ENCODE data around the gene PRR30. TPM values are rescaled to one million over a fixed set of nuclear protein-coding genes. Genes with fewer than 3 reads are reported as not detected.

PRR30 gene
- total RNA-seq, 2 donors from 2014 or later = 1.1 TPM; not detected in 1

GRCh38 chr2:27095427-27095744, 43.8 kb downstream of the PRR30 start:
- TF ChIP-seq POLR2AphosphoS5 (IDR thresholded peaks at IDR 0.05) (no peak), CTCF (IDR thresholded peaks at IDR 0.05) (no peak), POLR2A (IDR thresholded peaks at IDR 0.05) (no peak)
- 96% methylated on average over 2 of the region's 2 CpGs for WGBS
- peaks cover 3% of the 10 kb centered on the region for H3K4me1 ChIP-seq (replicated peaks)
- no peak overlapping the region for H3K4me3 ChIP-seq
- no peak overlapping the region for H3K27ac ChIP-seq
- DNase-seq (ENCODE audit: low spot score) = no peak
- intact Hi-C loops (cut with DNase I) = loop anchor here (5.0 kb wide), 1 partner anchor 187 kb away; the partner anchor contains the start of gene TRIM54
- no peaks in the 10 kb centered on the region for H3K9me3 ChIP-seq
- no peaks in the 10 kb centered on the region for H3K36me3 ChIP-seq
- no peaks in the 10 kb centered on the region for H3K27me3 ChIP-seq (replicated peaks; ENCODE audit: insufficient read depth)

DNA sequence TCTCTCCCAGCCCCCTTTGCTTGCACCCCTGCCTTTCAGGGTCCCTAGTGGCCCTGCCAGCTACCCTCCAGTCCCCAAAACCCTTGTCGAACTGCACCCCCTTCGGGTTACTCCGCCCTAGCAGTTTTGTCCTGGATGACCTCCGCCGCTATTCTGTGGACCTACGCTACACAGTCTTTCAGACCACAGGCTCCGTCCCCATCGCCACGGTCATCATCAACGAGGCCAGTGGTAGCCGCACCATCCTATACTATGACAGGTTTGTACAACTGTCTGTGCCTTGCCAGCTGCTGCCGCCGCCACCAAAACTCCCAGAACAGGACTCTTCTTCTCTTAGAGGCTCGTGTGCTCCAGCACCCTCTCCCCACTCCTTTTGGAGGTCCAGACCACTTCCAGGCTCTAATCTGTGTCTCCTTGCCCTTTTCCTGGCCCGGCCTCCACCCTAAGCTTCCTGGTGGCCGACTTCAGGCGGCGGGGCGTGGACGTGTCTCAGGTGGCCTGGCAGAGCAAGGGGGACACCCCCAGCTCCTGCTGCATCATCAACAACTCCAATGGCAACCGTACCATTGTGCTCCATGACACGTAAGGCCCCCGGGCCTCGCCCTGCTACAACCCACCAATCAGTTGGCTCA, 44.7 kb downstream of the PRR30 start:
- intact Hi-C loops (cut with DNase I) = no loop called here
- Histone ChIP-seq H3K27me3 (replicated peaks; ENCODE audit: insufficient read depth) (no peaks in the 10 kb centered on the region), H3K9me3 (no peaks in the 10 kb centered on the region), H3K4me1 (replicated peaks) (peaks cover 3% of the 10 kb centered on the region), H3K36me3 (no peaks in the 10 kb centered on the region), H3K4me3 (no peak overlapping the region), H3K27ac (no peak overlapping the region)
- no peak for DNase-seq (ENCODE audit: low spot score)
- 91% methylated on average over 24 of the region's 24 CpGs for WGBS
- no peak for TF ChIP-seq CTCF (IDR thresholded peaks at IDR 0.05)
- no peak for TF ChIP-seq POLR2AphosphoS5 (IDR thresholded peaks at IDR 0.05)
- TF ChIP-seq POLR2A (IDR thresholded peaks at IDR 0.05) = no peak

GRCh38 chr2:27093430-27094352, 45.5 kb downstream of the PRR30 start:
- 88% methylated on average over 6 of the region's 6 CpGs for WGBS
- peaks cover 3% of the 10 kb centered on the region for H3K4me1 ChIP-seq (replicated peaks)
- no peaks in the 10 kb centered on the region for H3K27me3 ChIP-seq (replicated peaks; ENCODE audit: insufficient read depth)
- no peak for DNase-seq (ENCODE audit: low spot score)
- intact Hi-C loops (cut with DNase I) = no loop called here
- H3K4me3 ChIP-seq = no peak overlapping the region
- H3K9me3 ChIP-seq = no peaks in the 10 kb centered on the region
- no peak for TF ChIP-seq POLR2A (IDR thresholded peaks at IDR 0.05)
- no peak for TF ChIP-seq POLR2AphosphoS5 (IDR thresholded peaks at IDR 0.05)
- TF ChIP-seq CTCF (IDR thresholded peaks at IDR 0.05) = no peak
- no peaks in the 10 kb centered on the region for H3K36me3 ChIP-seq
- no peak overlapping the region for H3K27ac ChIP-seq

DNA sequence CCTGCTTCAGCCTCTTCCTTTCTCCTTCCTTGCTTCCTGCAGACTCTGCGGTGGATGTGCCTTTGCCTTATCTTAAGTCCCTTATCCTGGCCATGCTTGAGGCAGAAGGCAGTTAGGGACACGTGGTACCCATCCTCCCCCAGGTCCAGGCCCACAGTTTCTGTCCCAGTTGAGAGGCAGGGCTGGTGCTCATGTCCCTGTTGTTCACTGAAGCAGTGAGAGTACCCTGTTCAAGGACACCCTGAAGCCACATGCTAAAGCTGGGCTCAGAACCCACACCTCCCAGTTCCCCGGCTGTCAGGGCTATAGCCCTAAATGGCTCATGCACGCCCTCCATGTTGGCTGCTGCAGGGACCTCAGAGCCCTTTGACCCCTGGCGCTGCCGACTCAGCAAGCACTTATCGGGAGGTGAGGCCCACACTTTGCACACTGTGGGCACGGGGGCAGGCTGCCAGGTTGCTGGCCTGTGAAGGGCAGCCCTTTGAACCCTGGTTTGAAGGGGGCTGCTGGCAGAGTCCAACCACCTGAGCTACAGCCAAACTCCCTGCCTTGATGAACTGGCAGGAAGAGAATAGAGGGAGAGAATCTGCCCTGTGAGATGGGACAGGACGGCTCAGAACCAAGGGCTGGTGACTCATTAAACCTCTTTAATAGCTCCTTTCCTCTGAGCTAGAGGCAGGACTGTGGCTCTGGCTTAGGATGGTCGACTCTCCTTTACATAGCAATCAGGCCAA, 46.3 kb downstream of the PRR30 start:
- Histone ChIP-seq H3K4me3 (no peak overlapping the region), H3K4me1 (replicated peaks) (peaks cover 3% of the 10 kb centered on the region), H3K36me3 (no peaks in the 10 kb centered on the region), H3K27ac (no peak overlapping the region), H3K9me3 (no peaks in the 10 kb centered on the region), H3K27me3 (replicated peaks; ENCODE audit: insufficient read depth) (no peaks in the 10 kb centered on the region)
- TF ChIP-seq CTCF (IDR thresholded peaks at IDR 0.05) (no peak), POLR2A (IDR thresholded peaks at IDR 0.05) (no peak), POLR2AphosphoS5 (IDR thresholded peaks at IDR 0.05) (no peak)
- intact Hi-C loops (cut with DNase I) = no loop called here
- WGBS = 67% methylated on average over 10 of the region's 10 CpGs
- no peak for DNase-seq (ENCODE audit: low spot score)
